Neuron (in vitro differentiated cells): Measurements from ENCODE around the gene CHM.
"Not testable (repeated sequence)": the region's sequence is repeated elsewhere in the genome, so short reads cannot be mapped to it uniquely, and the experiment has no call there.

Experiments used
- H2AFZ ChIP-seq: one replicate; pipeline ENCODE4 v1.6.1; 2013; ENCODE audit warnings: low read depth, mild to moderate bottlenecking, inconsistent platforms, low read length, moderate library complexity
- H3K27me3 ChIP-seq: one replicate; pipeline ENCODE4 v1.6.1; 2013; ENCODE audit warnings: low read length; ENCODE audit not compliant: insufficient read depth
- H3K36me3 ChIP-seq: one replicate; pipeline ENCODE4 v1.6.1; 2013; ENCODE audit warnings: low read length; ENCODE audit not compliant: insufficient read depth
- H3K4me1 ChIP-seq: one replicate; pipeline ENCODE4 v1.6.1; 2013; ENCODE audit warnings: low read length; ENCODE audit not compliant: insufficient read depth
- H3K4me3 ChIP-seq: 2 replicates; pipeline ENCODE4 v1.5.1; 2013; ENCODE audit warnings: mild to moderate bottlenecking, low read length, moderate library complexity
- H3K9me3 ChIP-seq: one replicate; pipeline ENCODE4 v1.6.1; 2013; ENCODE audit warnings: low read length

CHM gene

GRCh38 chrX:86016139-86016538 lies 31.2 kb downstream of the CHM start:
- H3K4me3 ChIP-seq = no peak overlapping the region
- H3K9me3 ChIP-seq = no peaks in the 10 kb centered on the region
- no peaks in the 10 kb centered on the region for H3K27me3 ChIP-seq
- no peaks in the 10 kb centered on the region for H3K4me1 ChIP-seq
- H3K36me3 ChIP-seq = no peaks in the 10 kb centered on the region
- no peak overlapping the region for H2AFZ ChIP-seq

DNA sequence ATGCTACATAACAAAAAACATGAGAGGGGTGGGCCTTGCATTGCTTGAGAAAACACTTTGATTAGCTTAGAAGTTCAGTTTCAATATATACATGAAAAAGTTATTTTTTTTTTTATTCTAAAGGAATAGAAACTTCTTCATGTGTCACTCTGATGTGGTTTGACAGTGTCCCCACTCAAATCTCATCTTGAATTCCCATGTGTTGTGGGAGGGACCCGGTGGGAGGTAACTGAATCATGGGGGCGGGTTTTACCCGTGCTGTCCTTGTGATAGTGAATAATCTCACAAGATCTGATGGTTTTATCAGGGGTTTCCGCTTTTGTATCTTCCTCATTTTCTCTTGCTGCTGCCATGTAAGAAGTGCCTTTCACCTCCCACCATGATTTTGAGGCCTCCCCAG lies 32.4 kb downstream of the CHM start:
- not testable (repeated sequence) for H3K9me3 ChIP-seq, H3K4me3 ChIP-seq, H3K4me1 ChIP-seq, H2AFZ ChIP-seq, H3K27me3 ChIP-seq, H3K36me3 ChIP-seq

GRCh38 chrX:86014421-86014820 lies 32.9 kb downstream of the CHM start:
- no peak overlapping the region for H3K4me3 ChIP-seq
- no peaks in the 10 kb centered on the region for H3K9me3 ChIP-seq
- no peaks in the 10 kb centered on the region for H3K4me1 ChIP-seq
- H3K36me3 ChIP-seq = no peaks in the 10 kb centered on the region
- H2AFZ ChIP-seq = no peak overlapping the region
- no peaks in the 10 kb centered on the region for H3K27me3 ChIP-seq

- Histone ChIP-seq H3K4me3 (no peak overlapping the region), H3K36me3 (no peaks in the 10 kb centered on the region), H3K4me1 (no peaks in the 10 kb centered on the region), H2AFZ (no peak overlapping the region), H3K27me3 (no peaks in the 10 kb centered on the region), H3K9me3 (no peaks in the 10 kb centered on the region)
Observed at GRCh38 chrX:86013792-86014191, 33.6 kb downstream of the CHM start.

GRCh38 chrX:86012188-86012587 lies 35.2 kb downstream of the CHM start:
- H3K9me3 ChIP-seq = no peaks in the 10 kb centered on the region
- no peaks in the 10 kb centered on the region for H3K27me3 ChIP-seq
- H2AFZ ChIP-seq = no peak overlapping the region
- no peaks in the 10 kb centered on the region for H3K36me3 ChIP-seq
- no peaks in the 10 kb centered on the region for H3K4me1 ChIP-seq
- no peak overlapping the region for H3K4me3 ChIP-seq

- H2AFZ ChIP-seq, H3K9me3 ChIP-seq, H3K27me3 ChIP-seq, H3K4me1 ChIP-seq, H3K4me3 ChIP-seq, H3K36me3 ChIP-seq: not testable (repeated sequence)
Observed at GRCh38 chrX:86009803-86010202, 37.6 kb downstream of the CHM start.

DNA sequence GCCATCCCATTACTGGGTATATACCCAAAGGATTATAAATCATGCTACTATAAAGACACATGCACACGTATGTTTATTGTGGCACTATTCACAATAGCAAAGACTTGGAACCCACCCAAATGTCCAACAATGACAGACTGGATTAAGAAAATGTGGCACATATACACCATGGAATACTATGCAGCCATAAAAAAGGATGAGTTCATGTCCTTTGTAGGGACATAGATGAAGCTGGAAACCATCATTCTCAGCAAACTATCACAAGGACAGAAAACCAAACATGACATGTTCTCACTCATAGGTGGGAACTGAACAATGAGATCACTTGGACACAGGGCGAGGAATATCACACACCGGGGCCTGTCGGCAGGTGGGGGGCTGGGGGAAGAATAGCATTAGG lies 39.5 kb downstream of the CHM start:
- not testable (repeated sequence) for H3K4me1 ChIP-seq, H3K36me3 ChIP-seq, H3K27me3 ChIP-seq, H3K9me3 ChIP-seq, H3K4me3 ChIP-seq, H2AFZ ChIP-seq

DNA sequence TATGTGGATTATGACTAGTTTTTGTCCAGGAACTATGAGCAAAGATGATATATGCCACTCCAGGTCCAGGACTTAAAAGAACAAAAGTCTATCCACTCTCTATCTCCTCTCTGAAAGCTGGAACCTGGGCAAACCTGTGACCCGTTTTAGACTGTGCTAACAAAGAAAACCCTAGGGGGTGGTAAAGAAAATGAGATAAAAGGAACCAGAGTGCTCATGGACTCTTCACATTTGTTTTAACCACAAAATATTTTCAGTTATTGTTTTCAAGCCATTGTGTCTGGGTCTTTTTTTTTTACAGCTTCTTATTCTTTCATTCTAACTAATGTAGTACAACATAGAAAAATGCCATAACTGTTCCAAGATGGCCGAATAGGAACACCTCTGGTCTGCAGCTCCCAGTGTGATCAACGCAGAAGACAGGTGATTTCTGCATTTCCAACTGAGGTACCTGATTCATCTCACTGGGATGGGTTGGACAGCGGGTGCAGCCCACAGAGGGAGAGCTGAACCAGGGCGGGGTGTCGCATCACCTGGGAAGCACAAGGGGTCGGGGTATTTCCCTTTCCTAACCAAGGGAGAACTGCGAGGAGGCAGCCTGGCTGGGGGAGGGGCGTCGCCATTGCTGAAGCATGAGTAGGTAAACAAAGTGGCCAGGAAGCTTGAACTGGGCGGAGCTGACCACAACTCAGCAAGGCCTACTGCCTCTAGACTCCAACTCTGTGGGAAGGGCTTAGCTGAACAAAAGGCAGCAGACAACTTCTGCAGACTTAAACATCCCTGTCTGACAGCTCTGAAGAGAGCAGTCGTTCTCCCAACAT lies 45.1 kb downstream of the CHM start:
- H3K9me3 ChIP-seq = no peaks in the 10 kb centered on the region
- H3K4me3 ChIP-seq = no peak overlapping the region
- no peaks in the 10 kb centered on the region for H3K4me1 ChIP-seq
- H3K36me3 ChIP-seq = no peaks in the 10 kb centered on the region
- no peaks in the 10 kb centered on the region for H3K27me3 ChIP-seq
- no peak overlapping the region for H2AFZ ChIP-seq

DNA sequence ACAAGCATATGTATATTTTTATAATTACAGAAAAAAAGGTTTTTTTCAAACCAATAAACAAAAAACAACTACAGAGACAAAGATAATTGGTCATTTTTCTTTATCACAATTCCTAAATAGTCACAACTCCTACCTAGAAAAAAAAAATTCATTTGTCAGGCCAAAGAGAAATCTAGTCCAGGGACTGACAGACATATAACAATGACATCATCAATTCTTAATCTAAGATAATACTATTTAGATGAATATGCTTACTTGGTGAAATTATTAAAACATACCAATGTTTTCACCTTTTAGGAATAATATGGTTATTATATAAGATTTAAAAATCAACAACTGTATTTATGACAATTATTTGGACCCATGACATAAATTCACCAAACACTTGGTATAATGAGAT lies 48.4 kb downstream of the CHM start:
- no peak overlapping the region for H2AFZ ChIP-seq
- H3K9me3 ChIP-seq = no peaks in the 10 kb centered on the region
- no peaks in the 10 kb centered on the region for H3K27me3 ChIP-seq

DNA sequence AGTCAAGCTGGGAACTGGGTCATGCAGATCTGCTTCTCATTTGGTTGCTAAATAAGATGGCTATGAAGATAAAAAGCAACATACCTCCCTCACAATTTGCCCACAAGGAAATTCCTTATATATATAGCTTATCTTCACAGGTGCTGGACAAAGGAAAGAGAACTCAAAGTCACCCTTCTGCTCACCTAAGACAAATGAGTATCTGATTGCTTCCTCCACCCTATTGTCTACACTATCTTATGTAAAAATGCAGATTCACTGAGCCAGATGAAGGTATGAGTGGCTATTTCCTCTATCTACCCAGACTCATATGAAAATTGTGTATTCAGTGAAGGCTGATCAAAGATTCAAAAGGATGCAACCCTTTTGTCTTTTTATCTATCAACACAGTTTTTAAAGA lies 50.8 kb downstream of the CHM start:
- H3K36me3 ChIP-seq = no peaks in the 10 kb centered on the region
- no peak overlapping the region for H3K4me3 ChIP-seq
- no peaks in the 10 kb centered on the region for H3K4me1 ChIP-seq
- H3K9me3 ChIP-seq = no peaks in the 10 kb centered on the region
- H3K27me3 ChIP-seq = no peaks in the 10 kb centered on the region
- H2AFZ ChIP-seq = no peak overlapping the region

More for the DNA sequence above, 48.4 kb downstream of the CHM start:
- H3K4me3 ChIP-seq = no peak overlapping the region
- no peaks in the 10 kb centered on the region for H3K4me1 ChIP-seq
- H3K36me3 ChIP-seq = no peaks in the 10 kb centered on the region

GRCh38 chrX:85995641-85996040 lies 51.7 kb downstream of the CHM start:
- H3K36me3 ChIP-seq = no peaks in the 10 kb centered on the region
- H3K9me3 ChIP-seq = no peaks in the 10 kb centered on the region
- H2AFZ ChIP-seq = no peak overlapping the region
- H3K4me1 ChIP-seq = no peaks in the 10 kb centered on the region
- H3K27me3 ChIP-seq = no peaks in the 10 kb centered on the region
- no peak overlapping the region for H3K4me3 ChIP-seq

DNA sequence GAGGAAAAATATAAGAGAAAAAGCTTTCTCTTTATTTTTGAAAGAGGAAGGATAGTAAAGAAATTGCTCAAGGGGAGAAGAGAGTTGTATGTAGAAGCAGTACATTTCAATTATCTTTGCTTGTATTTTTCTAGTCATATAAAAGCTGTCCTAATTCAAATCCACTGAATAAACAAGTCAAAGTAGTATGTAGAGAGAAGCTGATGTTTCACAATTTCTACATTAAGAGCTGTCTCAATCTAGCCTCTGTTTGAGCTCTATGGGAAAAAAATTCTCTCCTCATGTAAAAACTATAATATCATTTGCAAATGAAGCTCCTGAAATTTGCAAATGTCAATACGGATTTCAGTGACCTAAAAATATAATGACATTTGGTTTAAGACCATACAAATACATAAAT lies 52.6 kb downstream of the CHM start:
- H3K27me3 ChIP-seq = no peaks in the 10 kb centered on the region
- H3K36me3 ChIP-seq = no peaks in the 10 kb centered on the region
- H3K9me3 ChIP-seq = no peaks in the 10 kb centered on the region
- H2AFZ ChIP-seq = no peak overlapping the region
- no peak overlapping the region for H3K4me3 ChIP-seq
- no peaks in the 10 kb centered on the region for H3K4me1 ChIP-seq

DNA sequence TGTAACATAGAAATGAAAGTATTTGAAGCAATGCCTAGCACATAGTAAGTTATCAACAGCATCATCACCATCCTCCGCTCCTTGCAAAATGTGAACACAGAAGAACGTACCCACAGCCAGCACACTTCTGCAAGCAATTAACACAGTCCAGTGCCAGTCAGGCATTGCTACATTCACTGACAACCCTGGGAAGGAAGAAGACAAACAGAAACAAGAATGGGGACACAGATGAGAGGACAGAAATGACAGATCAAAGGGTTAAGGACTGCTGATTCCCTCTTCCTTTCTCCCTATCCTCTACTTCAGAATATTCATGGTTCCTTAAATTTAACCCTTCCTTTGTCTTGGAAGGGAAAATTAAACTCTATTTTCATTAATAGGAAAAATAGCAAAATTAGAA lies 53.1 kb downstream of the CHM start:
- Histone ChIP-seq H3K9me3 (no peaks in the 10 kb centered on the region), H3K27me3 (no peaks in the 10 kb centered on the region), H3K4me1 (no peaks in the 10 kb centered on the region), H3K36me3 (no peaks in the 10 kb centered on the region), H3K4me3 (no peak overlapping the region), H2AFZ (no peak overlapping the region)

GRCh38 chrX:85993539-85994197 lies 53.7 kb downstream of the CHM start:
- Histone ChIP-seq H3K4me3 (no peak overlapping the region), H3K9me3 (no peaks in the 10 kb centered on the region), H3K27me3 (no peaks in the 10 kb centered on the region), H3K4me1 (no peaks in the 10 kb centered on the region), H3K36me3 (no peaks in the 10 kb centered on the region), H2AFZ (no peak overlapping the region)
